Thyroid gland (tissue), 4 donors: Measurements from ENCODE around the gene SEMA7A. TPM values are rescaled to one million over a fixed set of nuclear protein-coding genes. Genes with fewer than 3 reads are reported as not detected.

Experiments used
- DNase-seq, 2 donors: peaks; one replicate each; pipeline ENCODE4 v3.0.0-alpha.2; 2019
- H3K27ac ChIP-seq, 3 donors: fragments of 200-600 bp; sonication (generic); 1 replicate in 2 of 3; 2 replicates in 1 of 3; pipeline ENCODE4 v1.5.1; 2016 to 2019; ENCODE audit warnings: mild to moderate bottlenecking in 1 of 3, moderate library complexity in 1 of 3
- H3K27me3 ChIP-seq: fragments of 200-600 bp; sonication (generic); one replicate; pipeline ENCODE4 v1.5.1; 2019
- H3K36me3 ChIP-seq, 2 donors: fragments of 200-600 bp; sonication (generic); one replicate each; pipeline ENCODE4 v1.5.1; 2016 to 2019
- H3K4me1 ChIP-seq, 2 donors: fragments of 200-600 bp; sonication (generic); one replicate each; pipeline ENCODE4 v1.5.1; 2017 to 2019
- H3K4me3 ChIP-seq, 3 donors: fragments of 200-600 bp; sonication (generic); replicated peaks in 1 of 3; 1 replicate in 2 of 3; 2 replicates in 1 of 3; pipeline ENCODE4 v1.5.1; 2016; ENCODE audit warnings: mild to moderate bottlenecking in 1 of 3
- H3K9me3 ChIP-seq: fragments of 200-600 bp; sonication (generic); one replicate; pipeline ENCODE4 v1.5.1; 2017
- POLR2A ChIP-seq, 2 donors: fragments of 450-650 bp; IDR thresholded peaks; one replicate each; pipeline ENCODE4 v1.6.1; 2017; ENCODE audit warnings: antibody characterized with exemption in 2 of 2, mild to moderate bottlenecking in 2 of 2, moderate library complexity in 1 of 2
- WGBS, 2 donors: methylation state at CpG; one replicate each; pipeline ENCODE4 v1.1.5; 2017; 5-methylcytosine and 5-hydroxymethylcytosine counted together
- intact Hi-C: fragments of 100-400 bp; cut with DNase I; formaldehyde crosslinking; loops from one replicate; pipeline ENCODE4 v1.15.1; 2023
- total RNA-seq, 4 donors: library from RNA; depleted of rRNA; stranded (reverse); fragments of >200 nt; gene quantifications; one replicate each; pipeline ENCODE4 v1.2.3, GENCODE V29; 2016
- TF ChIP-seq, protein P1 (sequence below), 6 experiments: fragments of 200-600 bp in 3 of 6; fragments of 450-650 bp in 3 of 6; sonication (generic) in 3 of 6; IDR thresholded peaks; one replicate each; pipeline ENCODE4 v1.5.1; 2016 to 2019; ENCODE audit warnings: antibody characterized with exemption in 6 of 6, mild to moderate bottlenecking in 2 of 6, inconsistent platforms in 1 of 6, moderate library complexity in 1 of 6

The SEMA7A gene
- total RNA-seq, 4 donors from 2014 or later = 0.29 to 2.0 (median 1.6) TPM

DNA sequence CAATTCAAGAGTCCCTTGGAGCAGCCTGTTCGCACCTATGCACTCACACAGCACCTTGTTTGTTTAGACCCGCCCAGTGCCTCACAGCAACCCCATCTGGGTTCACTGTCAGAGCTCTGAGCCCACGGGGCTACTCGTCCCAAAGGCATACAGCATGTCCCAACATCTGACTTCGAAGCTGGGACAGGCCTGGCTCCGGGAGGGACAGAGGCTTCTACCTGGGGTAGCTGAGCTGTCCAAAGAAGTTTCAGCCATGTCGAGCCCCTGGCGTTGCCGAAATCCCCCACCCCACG, 37.7 kb downstream of the SEMA7A start:
- no peaks in the 10 kb centered on the region for H3K27me3 ChIP-seq
- no peak overlapping the region for H3K4me3 ChIP-seq
- 62 to 64% methylated on average over 2 to 9 of the region's 10 CpGs for WGBS, 2 donors
- H3K4me1 ChIP-seq = no peaks in the 10 kb centered on the region
- H3K36me3 ChIP-seq = no peaks in the 10 kb centered on the region
- no peak overlapping the region for H3K27ac ChIP-seq
- intact Hi-C loops = no loop called here
- TF ChIP-seq POLR2A (IDR thresholded peaks at IDR 0.05) = no peak
- TF ChIP-seq, protein P1, sequence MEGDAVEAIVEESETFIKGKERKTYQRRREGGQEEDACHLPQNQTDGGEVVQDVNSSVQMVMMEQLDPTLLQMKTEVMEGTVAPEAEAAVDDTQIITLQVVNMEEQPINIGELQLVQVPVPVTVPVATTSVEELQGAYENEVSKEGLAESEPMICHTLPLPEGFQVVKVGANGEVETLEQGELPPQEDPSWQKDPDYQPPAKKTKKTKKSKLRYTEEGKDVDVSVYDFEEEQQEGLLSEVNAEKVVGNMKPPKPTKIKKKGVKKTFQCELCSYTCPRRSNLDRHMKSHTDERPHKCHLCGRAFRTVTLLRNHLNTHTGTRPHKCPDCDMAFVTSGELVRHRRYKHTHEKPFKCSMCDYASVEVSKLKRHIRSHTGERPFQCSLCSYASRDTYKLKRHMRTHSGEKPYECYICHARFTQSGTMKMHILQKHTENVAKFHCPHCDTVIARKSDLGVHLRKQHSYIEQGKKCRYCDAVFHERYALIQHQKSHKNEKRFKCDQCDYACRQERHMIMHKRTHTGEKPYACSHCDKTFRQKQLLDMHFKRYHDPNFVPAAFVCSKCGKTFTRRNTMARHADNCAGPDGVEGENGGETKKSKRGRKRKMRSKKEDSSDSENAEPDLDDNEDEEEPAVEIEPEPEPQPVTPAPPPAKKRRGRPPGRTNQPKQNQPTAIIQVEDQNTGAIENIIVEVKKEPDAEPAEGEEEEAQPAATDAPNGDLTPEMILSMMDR (IDR thresholded peaks at IDR 0.05) = no peak
- no peaks in the 10 kb centered on the region for H3K9me3 ChIP-seq
- DNase-seq = no peak

DNA sequence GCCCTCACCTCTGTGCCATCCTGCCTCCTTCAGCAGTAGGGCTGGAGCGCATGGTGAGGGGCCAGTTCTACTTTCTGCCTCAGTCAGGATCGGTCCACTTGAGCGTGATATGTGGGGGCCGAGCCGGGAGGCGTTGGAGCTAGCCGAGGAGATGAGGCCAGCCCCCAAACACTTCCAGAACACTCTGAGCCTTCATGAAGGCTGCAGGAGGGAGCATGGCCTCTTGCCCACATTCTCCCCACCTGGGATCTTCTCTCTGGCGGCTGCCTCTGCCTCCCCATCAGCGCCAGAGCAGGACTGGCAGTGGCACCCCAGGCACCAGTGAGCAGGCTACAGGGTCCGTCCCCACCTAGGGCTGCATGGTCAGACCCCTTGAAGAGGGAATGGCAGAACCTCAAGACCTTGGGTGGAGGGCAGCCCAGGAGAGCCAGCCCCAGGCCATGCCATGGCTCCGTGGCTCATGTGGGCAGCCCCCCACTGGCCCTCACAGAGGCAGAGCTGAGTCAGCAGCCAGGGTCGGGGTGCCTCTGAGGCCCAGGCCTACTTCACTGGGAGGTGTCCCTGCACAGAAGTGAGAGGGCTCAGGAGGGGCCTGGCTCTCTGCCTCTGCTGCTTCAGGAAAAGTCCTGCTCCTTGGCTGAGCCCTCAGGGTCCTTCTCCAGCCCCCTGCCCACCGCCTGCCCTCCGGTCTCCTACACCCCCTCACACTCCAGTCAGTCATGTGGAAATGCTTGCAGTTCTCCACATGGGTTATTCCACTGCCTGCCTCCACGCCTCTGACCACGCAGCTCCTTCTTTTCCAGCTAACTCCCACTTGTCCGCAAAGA, 38.2 kb downstream of the SEMA7A start:
- Histone ChIP-seq H3K4me1 (no peaks in the 10 kb centered on the region), H3K9me3 (no peaks in the 10 kb centered on the region), H3K36me3 (no peaks in the 10 kb centered on the region), H3K4me3 (no peak overlapping the region), H3K27me3 (no peaks in the 10 kb centered on the region), H3K27ac (no peak overlapping the region)
- intact Hi-C loops = no loop called here
- DNase-seq = no peak
- TF ChIP-seq, protein P1 (IDR thresholded peaks at IDR 0.05) = no peak
- no peak for TF ChIP-seq POLR2A (IDR thresholded peaks at IDR 0.05)
- WGBS, 2 donors = 56 to 60% methylated on average over 5 to 10 of the region's 17 CpGs

- H3K36me3 ChIP-seq = no peaks in the 10 kb centered on the region
- H3K9me3 ChIP-seq = no peaks in the 10 kb centered on the region
- TF ChIP-seq, protein P1 (IDR thresholded peaks at IDR 0.05) = no peak
- no peak for TF ChIP-seq POLR2A (IDR thresholded peaks at IDR 0.05)
- no peaks in the 10 kb centered on the region for H3K27me3 ChIP-seq
- 92 to 96% methylated on average over 11 of the region's 11 CpGs for WGBS, 2 donors
- no peaks in the 10 kb centered on the region for H3K4me1 ChIP-seq
- H3K27ac ChIP-seq = no peak overlapping the region
- no peak overlapping the region for H3K4me3 ChIP-seq
- DNase-seq = no peak
- intact Hi-C loops = no loop called here
Measured at GRCh38 chr15:74394090-74394846, 39.5 kb downstream of the SEMA7A start.

- no peaks in the 10 kb centered on the region for H3K27me3 ChIP-seq
- 97% methylated on average over 13 of the region's 13 CpGs for WGBS, 2 donors
- TF ChIP-seq, protein P1 (IDR thresholded peaks at IDR 0.05) = no peak
- TF ChIP-seq POLR2A (IDR thresholded peaks at IDR 0.05) = no peak
- H3K9me3 ChIP-seq = no peaks in the 10 kb centered on the region
- H3K4me1 ChIP-seq = no peaks in the 10 kb centered on the region
- no peaks in the 10 kb centered on the region for H3K36me3 ChIP-seq
- intact Hi-C loops = no loop called here
- no peak overlapping the region for H3K27ac ChIP-seq
- H3K4me3 ChIP-seq = no peak overlapping the region
- no peak for DNase-seq
Measured at GRCh38 chr15:74393423-74393822, 40.3 kb downstream of the SEMA7A start.

DNA sequence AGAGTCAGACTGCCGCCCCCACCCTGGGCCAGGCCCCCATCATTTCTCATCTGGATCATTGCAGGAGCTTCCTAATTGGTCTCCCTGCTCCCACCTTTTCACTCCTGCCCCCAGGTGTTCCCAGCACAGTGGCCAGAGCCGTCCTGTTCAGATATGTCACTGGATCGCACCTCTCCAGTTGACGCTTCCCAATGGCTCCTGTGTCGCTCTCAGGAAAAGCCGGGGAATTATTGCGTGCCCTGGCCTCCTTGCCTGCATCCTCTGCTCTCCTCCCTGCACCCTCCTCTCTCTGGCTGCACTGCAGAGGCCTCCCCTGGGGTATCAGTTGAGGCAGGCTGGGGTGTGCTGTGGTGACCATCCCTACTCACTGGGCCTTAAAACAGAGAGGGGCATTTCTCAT, 40.9 kb downstream of the SEMA7A start:
- intact Hi-C loops = no loop called here
- no peaks in the 10 kb centered on the region for H3K4me1 ChIP-seq
- H3K4me3 ChIP-seq = no peak overlapping the region
- H3K36me3 ChIP-seq = no peaks in the 10 kb centered on the region
- no peak overlapping the region for H3K27ac ChIP-seq
- no peaks in the 10 kb centered on the region for H3K9me3 ChIP-seq
- TF ChIP-seq POLR2A (IDR thresholded peaks at IDR 0.05) = no peak
- TF ChIP-seq, protein P1 (IDR thresholded peaks at IDR 0.05) = no peak
- WGBS, 2 donors = 89% methylated on average over 7 of the region's 7 CpGs
- DNase-seq = no peak
- no peaks in the 10 kb centered on the region for H3K27me3 ChIP-seq
